NCI-H510A (cell line): ENCODE results near the gene NCF4.

Experiments
- DNase-seq: peaks from one replicate; lab custom pipeline; 2025; lab: John Stamatoyannopoulos, UW

NCF4 gene

DNA sequence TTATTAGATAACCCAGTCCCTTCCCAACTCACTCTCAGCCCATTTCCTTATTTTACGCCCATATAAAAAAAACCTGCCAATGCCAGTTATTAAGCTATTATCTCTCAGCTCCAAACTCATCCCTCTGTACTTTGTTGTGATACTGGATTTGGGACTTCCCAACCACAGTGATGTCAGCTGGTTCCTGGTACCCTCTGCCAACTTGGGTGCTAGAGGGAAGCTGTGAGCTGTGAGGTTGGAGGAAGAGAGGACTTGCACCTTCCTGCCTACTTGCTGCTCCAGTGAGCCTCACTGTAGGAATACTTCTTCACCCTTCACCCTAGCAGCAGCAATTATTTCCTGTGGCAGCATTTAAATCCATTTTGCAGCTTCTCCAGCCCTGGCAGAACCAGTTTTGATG lies 33.5 kb downstream of the NCF4 start:
- DNase-seq = no peak

DNA sequence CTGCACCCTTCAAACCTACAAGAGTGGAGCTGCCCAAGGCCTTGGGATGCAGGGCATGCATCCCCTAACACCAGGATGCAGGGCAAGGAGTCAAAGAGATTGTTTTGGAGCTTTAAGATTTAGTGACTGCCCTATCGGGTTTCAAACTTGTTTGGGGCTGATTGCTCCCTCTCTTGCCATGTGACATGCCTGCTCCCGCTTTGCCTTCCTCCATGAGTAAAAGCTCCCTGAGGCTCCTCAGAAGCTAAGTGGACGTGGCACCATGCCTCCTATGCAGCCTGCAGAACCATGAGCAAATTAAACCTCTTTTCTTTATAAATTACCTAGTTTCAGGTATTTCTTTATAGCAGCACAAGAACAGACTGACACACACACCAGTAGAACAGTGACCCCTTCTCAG lies 36.8 kb downstream of the NCF4 start:
- no peak for DNase-seq

DNA sequence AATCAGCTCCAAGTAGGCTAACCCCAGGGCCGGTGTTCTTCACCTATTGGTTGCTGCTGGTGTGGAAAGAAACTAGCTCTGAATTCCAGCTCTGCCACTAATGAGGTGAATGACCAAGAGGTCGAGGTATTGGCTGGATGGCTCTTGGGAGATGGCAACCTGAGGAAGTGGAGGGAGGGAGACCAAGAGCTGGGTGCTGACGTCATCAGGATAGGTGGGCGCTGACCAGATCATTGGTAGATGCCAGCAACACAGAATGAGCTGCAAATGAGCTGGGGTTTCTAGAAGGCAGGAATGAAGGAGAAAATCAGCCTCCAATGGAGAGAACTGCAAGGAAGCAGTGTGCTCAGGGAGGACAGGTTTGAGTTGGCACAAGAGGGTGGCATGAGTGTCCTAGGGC lies 37.9 kb downstream of the NCF4 start:
- DNase-seq = no peak

DNA sequence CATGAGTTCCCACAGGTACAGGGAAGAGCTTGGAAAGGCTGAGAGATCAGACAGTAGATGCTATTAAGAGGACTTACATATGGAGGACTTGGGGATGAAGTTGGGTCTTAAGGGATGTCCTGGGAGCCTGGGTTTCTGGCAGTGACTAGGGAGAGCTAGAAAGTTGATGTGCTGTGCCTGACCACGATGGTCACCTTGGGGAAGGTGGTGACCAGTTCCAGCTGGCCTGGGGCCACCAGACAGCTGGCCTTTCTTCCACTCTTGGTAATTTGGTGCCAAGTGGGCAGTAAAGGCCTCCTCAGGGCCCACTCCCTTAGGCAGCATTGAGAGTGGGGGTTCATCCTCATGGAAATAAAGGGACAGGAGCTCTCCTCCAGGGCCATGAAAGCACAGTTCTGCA lies 38.7 kb downstream of the NCF4 start:
- DNase-seq = no peak

- no peak for DNase-seq
These were observed 39.4 kb downstream of the NCF4 start for GRCh38 chr22:36900225-36900624.

GRCh38 chr22:36900880-36901279 lies 40.1 kb downstream of the NCF4 start:
- no peak for DNase-seq

- no peak for DNase-seq
These were observed 40.8 kb downstream of the NCF4 start for GRCh38 chr22:36901411-36902142.

DNA sequence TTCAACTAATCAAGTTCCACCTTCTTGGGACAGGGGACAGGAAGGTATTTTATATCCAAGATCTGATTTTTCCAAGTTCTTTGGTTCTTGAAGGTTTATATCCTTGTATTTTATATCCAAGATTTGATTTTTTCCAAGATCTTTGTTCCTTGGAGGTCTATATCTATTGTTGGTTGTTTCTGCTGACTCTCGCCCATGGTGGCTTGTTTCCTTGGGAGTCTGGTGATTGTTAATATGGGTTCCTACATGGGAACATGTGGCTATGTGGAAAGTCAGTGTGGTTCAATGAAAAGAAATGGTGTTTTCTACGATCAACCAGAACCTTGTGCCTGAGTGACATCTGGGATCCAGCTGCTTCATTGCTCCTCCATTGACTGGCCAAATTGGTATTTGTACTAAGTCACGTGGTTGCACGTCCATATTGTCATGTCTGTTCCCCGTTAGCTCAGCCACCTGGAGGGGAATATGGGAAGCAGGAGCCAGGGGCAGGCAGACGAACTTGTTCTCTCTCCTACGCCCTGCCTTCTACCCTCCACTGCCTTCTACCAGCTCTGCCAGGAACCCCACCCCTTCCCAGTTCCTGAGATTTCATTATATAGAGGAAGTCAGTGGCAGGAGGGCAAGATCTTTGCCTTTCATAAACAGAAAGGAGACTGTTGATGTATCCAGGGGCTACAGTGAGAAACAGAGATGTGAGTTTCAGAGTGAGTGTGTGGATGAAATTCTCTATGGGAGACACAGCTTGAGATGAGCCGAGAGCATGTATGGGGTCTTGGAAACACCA lies 41.5 kb downstream of the NCF4 start:
- no peak for DNase-seq

- DNase-seq = no peak
These were observed 43.6 kb downstream of the NCF4 start for GRCh38 chr22:36904260-36904880.

- DNase-seq = no peak
These were observed 46.7 kb downstream of the NCF4 start for GRCh38 chr22:36907253-36908195.

- DNase-seq = no peak
These were observed 49.7 kb downstream of the NCF4 start for GRCh38 chr22:36910461-36910860.

GRCh38 chr22:36911887-36912661 lies 51.3 kb downstream of the NCF4 start:
- DNase-seq = no peak

- DNase-seq = no peak
These were observed 52.1 kb downstream of the NCF4 start for GRCh38 chr22:36912694-36913426.

DNA sequence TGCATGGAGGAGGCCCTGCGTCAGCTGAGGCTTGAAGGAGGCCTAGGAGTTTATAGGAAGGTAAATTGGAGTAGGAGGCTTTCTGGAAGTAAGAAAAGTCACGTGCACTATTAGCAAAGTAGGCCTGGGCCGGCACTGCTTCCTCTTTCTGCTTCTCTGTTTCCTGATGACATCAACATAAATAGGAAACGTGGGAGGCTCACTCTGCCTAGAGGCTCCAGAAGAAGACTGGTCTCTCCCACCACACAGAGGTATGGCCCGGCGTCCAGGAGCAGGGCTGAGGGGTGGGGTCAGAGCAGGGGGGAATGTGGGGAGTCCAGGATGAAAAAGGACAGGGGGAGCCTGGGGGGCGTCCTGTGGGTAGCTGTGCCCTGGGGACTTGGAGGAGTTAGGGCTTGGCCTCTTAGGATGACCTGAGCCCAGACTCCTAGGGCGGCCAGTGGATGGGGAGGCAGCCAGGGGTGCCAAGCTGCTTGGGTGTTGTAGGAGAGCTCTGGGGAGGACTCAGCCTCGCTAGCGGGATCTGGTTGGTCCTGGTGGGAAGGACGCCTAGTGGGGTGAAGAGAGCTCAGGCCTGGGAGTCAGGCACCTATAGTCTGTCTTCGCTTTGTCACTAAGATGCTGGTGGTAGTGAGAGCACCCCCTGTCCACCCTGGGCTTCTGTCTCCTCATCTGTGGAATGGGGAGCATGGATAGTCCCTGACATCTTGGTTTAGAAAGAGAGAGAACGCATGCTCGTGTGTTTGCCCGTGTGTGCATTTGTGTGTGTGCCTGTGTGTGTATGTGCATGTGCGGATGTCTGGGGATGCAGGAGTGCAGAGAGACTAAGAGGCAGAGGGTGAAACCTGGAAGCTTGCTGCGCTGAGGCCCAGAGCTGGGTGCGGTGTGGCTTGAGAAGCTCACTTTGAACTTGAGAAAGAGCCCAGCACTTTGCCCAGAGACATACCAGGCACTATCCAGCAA lies 52.9 kb downstream of the NCF4 start, which contains the start of gene CSF2RB:
CSF2RB (plus strand) TSS at position 202 of the 963 bp plus-strand sequence. CDS start 8,580 bp downstream, outside the sequence.
- DNase-seq = no peak

- no peak for DNase-seq
These were observed 53.6 kb downstream of the NCF4 start for GRCh38 chr22:36914390-36914752.

DNA sequence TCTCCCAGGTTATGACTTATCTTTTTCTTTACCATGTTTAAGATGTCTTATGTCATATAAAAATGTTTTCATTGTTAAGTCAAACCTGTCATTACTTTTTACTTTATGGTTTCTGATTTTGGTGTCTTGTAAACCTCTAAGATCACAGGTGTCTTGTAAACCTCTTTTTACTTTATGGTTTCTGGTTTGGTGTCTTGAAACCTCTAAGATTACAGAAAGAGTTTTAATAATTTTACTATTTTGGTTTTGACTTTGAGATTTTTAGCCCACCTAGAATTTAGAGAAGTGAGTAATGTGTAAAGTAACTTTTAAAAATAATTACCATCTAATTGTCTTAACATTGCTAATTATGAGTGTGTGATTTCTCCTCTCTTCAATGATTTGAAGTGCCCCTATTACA lies 55.2 kb downstream of the NCF4 start:
- no peak for DNase-seq

- no peak for DNase-seq
These were observed 57.9 kb downstream of the NCF4 start for GRCh38 chr22:36918586-36919284.

DNA sequence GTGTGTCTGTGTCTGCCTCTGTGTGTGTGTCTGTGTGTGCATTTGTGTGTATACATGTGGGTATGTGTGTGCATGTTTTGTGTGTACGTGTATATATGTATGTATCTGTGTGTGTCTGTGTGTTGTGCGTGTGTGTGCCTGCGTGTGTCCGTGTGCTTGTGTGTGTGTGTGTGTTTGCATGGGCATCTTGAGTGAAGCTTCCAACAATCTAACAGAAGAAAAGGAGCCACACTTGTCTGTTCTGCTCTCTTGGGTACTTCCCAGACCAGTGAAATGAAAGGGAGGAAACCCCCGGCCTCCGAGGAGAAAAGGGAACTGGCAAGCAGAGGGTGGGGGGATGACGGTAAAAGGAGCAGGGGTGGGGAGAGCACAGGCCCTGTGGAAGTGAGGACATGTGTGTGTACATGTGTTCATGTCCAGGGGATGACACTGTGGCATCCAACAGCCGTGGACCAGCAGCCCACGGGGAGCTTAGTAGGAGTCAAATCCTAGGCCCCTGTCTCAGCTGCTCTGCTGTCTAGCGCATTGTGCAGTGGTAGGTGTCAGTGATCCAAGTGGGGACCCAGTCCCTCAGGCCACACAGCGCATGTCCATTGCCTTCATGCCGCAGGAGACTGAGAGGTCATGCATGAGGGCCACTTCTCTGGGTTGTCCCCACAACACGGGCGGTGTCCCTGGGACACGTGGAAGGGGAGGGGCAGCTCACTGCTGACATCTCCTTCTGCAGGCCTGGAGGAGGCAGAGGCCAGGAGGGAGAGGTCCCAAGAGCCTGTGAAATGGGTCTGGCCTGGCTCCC lies 60.7 kb downstream of the NCF4 start:
- DNase-seq = no peak
